Caco-2 (cell line): ENCODE results near the gene ODF4. TPM values are rescaled to one million over a fixed set of nuclear protein-coding genes. Genes with fewer than 3 reads are reported as not detected.

Experiments used
- BruUV-seq: library from RNA; stranded (reverse); fragments of 400-500 nt; replicated peaks from 2 replicates; lab custom pipeline; 2021; lab: Mats Ljungman, UMichigan
- CTCF ChIA-PET: fragments of 300-600 bp; sonication (Branson Sonifier 250); formaldehyde crosslinking; loops from one replicate; lab custom pipeline; 2022; ENCODE audit warnings: antibody characterized with exemption; lab: Charles Lee
- POLR2A ChIA-PET: fragments of 300-600 bp; sonication (Branson Sonifier 250); formaldehyde crosslinking; loops from one replicate; lab custom pipeline; 2022; ENCODE audit warnings: antibody characterized with exemption; lab: Charles Lee
- DNase-seq, 2 experiments: peaks; one replicate each; pipeline versions ENCODE4 v3.0.0 to v3.0.0-alpha.2; 2020 to 2022
- H3K27me3 ChIP-seq: replicated peaks from 2 replicates; pipeline ENCODE4 v1.6.0; 2011; ENCODE audit warnings: low read length; ENCODE audit not compliant: control insufficient read depth, insufficient read depth
- H3K36me3 ChIP-seq: 2 replicates; pipeline ENCODE4 v1.5.1; 2011; ENCODE audit warnings: low read length; ENCODE audit not compliant: control insufficient read depth, insufficient read depth
- H3K4me1 ChIP-seq: fragments of 250-450 bp; sonication (Bioruptor Pico); 2 replicates; pipeline ENCODE4 v1.5.1; 2020; ENCODE audit warnings: mild to moderate bottlenecking
- H3K4me3 ChIP-seq: 2 replicates; pipeline ENCODE4 v1.5.1; 2011; ENCODE audit warnings: low read depth, mild to moderate bottlenecking, control low read depth, low read length
- H3K9me3 ChIP-seq: fragments of 250-450 bp; sonication (Bioruptor Pico); 2 replicates; pipeline ENCODE4 v1.5.1; 2020; ENCODE audit warnings: mild to moderate bottlenecking, moderate library complexity
- H3K27ac Mint-ChIP-seq: one replicate; pipeline ENCODE4 v1.8.0; 2022; ENCODE audit warnings: mixed read lengths; ENCODE audit not compliant: unreplicated experiment
- H3K27me3 Mint-ChIP-seq: one replicate; pipeline ENCODE4 v1.8.0; 2022; ENCODE audit warnings: mixed read lengths; ENCODE audit not compliant: insufficient read depth, unreplicated experiment
- H3K36me3 Mint-ChIP-seq: one replicate; pipeline ENCODE4 v1.8.0; 2022; ENCODE audit warnings: mild to moderate bottlenecking, mixed read lengths; ENCODE audit not compliant: insufficient read depth, unreplicated experiment
- H3K4me1 Mint-ChIP-seq: one replicate; pipeline ENCODE4 v1.8.0; 2022; ENCODE audit warnings: low read depth, mixed read lengths; ENCODE audit not compliant: unreplicated experiment
- H3K4me3 Mint-ChIP-seq: one replicate; pipeline ENCODE4 v1.8.0; 2022; ENCODE audit warnings: mild to moderate bottlenecking, moderate library complexity, mixed read lengths; ENCODE audit not compliant: unreplicated experiment
- H3K9me3 Mint-ChIP-seq: one replicate; pipeline ENCODE4 v1.8.0; 2022; ENCODE audit warnings: mixed read lengths; ENCODE audit not compliant: unreplicated experiment
- intact Hi-C: fragments of 100-400 bp; cut with micrococcal nuclease; formaldehyde crosslinking; loops from one replicate; pipeline ENCODE4 v1.10.0; 2022; ENCODE audit not compliant: unreplicated experiment
- total RNA-seq: library from RNA; stranded (reverse); gene quantifications from 2 replicates; pipeline ENCODE4 v1.2.3, GENCODE V29; 2022
- TF ChIP-seq, protein P1 (sequence below), 2 experiments: fragments of 200-600 bp in 1 of 2; IDR thresholded peaks; 1 replicate in 1 of 2; 2 replicates in 1 of 2; pipeline versions ENCODE4 v1.5.1 to v1.8.0; 2011 to 2022; ENCODE audit warnings: antibody characterized with exemption in 1 of 2, control low read depth in 1 of 2, inconsistent platforms in 1 of 2, low read depth in 1 of 2, low read length in 1 of 2, mild to moderate bottlenecking in 1 of 2, moderate library complexity in 1 of 2; ENCODE audit not compliant: insufficient read depth in 1 of 2, severe bottlenecking in 1 of 2, unreplicated experiment in 1 of 2

ODF4 gene
- total RNA-seq, 1 experiment from 2014 or later: not detected

DNA sequence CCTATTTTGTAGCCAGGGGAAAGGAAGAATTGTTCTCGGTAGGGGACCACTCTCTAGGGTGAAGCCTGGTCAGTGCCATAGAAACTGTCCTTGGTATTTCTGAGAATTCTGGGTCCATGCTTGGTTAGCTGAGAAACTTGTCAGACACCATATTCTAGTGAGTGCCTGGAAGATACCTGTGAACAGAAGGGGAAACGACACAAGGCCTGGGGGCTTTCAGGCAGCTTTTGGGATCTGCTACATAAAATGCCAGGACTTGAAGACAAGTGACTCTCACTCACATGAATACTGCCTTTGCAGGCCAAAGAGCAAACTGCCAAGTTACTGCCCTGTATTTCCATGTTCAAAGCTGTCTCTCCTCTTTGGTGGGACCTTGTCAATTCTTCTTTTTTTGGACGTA lies 18.3 kb downstream of the ODF4 start:
- ChIA-PET CTCF (no interaction called here), POLR2A (interaction anchor here (0.7 kb wide), 1 partner anchor 516 kb away, joined by 3 read pairs; no protein-coding TSS in a partner anchor)
- H3K27ac Mint-ChIP-seq: no peak overlapping the region
- H3K4me1 Mint-ChIP-seq: peaks cover 10% of the 10 kb centered on the region
- H3K9me3 Mint-ChIP-seq: no peaks in the 10 kb centered on the region
- H3K4me3 Mint-ChIP-seq: no peak overlapping the region
- DNase-seq: no peak
- peaks cover 3% of the 10 kb centered on the region for H3K27me3 Mint-ChIP-seq
- no peaks in the 10 kb centered on the region for H3K9me3 ChIP-seq
- H3K36me3 Mint-ChIP-seq: no peaks in the 10 kb centered on the region
- intact Hi-C loops: no loop called here
- no peaks in the 10 kb centered on the region for H3K27me3 ChIP-seq
- BruUV-seq: no TSS peak
- TF ChIP-seq, protein P1, sequence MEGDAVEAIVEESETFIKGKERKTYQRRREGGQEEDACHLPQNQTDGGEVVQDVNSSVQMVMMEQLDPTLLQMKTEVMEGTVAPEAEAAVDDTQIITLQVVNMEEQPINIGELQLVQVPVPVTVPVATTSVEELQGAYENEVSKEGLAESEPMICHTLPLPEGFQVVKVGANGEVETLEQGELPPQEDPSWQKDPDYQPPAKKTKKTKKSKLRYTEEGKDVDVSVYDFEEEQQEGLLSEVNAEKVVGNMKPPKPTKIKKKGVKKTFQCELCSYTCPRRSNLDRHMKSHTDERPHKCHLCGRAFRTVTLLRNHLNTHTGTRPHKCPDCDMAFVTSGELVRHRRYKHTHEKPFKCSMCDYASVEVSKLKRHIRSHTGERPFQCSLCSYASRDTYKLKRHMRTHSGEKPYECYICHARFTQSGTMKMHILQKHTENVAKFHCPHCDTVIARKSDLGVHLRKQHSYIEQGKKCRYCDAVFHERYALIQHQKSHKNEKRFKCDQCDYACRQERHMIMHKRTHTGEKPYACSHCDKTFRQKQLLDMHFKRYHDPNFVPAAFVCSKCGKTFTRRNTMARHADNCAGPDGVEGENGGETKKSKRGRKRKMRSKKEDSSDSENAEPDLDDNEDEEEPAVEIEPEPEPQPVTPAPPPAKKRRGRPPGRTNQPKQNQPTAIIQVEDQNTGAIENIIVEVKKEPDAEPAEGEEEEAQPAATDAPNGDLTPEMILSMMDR (IDR thresholded peaks at IDR 0.05; ENCODE audit: insufficient read depth in 1 of 2, low read depth in 1 of 2, low read length in 1 of 2, severe bottlenecking in 1 of 2, unreplicated experiment in 1 of 2): no peak
- no peak overlapping the region for H3K4me3 ChIP-seq
- no peaks in the 10 kb centered on the region for H3K36me3 ChIP-seq
- H3K4me1 ChIP-seq: no peaks in the 10 kb centered on the region

DNA sequence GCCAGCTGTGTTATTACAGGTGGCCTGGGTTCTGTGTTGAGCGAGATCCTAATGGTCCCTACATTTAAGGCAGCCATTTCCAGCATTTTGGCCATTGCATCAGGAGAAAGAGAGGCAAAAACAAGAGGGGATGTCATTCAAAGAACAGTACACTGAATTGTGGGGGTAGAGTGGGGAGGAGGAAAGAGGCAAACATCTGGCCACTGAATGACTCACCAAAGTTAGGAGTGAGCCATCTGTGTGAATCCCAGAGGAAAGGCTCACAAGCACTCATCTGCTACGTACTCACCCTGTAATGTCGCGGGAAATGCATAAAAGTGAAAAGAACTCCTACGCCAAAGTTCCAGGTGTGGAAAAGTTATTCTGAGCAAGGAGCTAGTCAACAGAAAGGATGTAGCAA lies 20.1 kb downstream of the ODF4 start:
- intact Hi-C loops: no loop called here
- ChIA-PET CTCF (no interaction called here), POLR2A (no interaction called here)
- no peak overlapping the region for H3K27ac Mint-ChIP-seq
- no peak overlapping the region for H3K4me3 ChIP-seq
- H3K4me3 Mint-ChIP-seq: no peak overlapping the region
- H3K36me3 Mint-ChIP-seq: no peaks in the 10 kb centered on the region
- H3K27me3 ChIP-seq: no peaks in the 10 kb centered on the region
- no peaks in the 10 kb centered on the region for H3K4me1 ChIP-seq
- peaks cover 10% of the 10 kb centered on the region for H3K4me1 Mint-ChIP-seq
- TF ChIP-seq, protein P1 (IDR thresholded peaks at IDR 0.05; ENCODE audit: insufficient read depth in 1 of 2, low read depth in 1 of 2, low read length in 1 of 2, severe bottlenecking in 1 of 2, unreplicated experiment in 1 of 2): no peak
- no peaks in the 10 kb centered on the region for H3K9me3 ChIP-seq
- H3K27me3 Mint-ChIP-seq: peaks cover 3% of the 10 kb centered on the region
- BruUV-seq: no TSS peak
- DNase-seq: no peak
- no peaks in the 10 kb centered on the region for H3K9me3 Mint-ChIP-seq
- H3K36me3 ChIP-seq: no peaks in the 10 kb centered on the region

DNA sequence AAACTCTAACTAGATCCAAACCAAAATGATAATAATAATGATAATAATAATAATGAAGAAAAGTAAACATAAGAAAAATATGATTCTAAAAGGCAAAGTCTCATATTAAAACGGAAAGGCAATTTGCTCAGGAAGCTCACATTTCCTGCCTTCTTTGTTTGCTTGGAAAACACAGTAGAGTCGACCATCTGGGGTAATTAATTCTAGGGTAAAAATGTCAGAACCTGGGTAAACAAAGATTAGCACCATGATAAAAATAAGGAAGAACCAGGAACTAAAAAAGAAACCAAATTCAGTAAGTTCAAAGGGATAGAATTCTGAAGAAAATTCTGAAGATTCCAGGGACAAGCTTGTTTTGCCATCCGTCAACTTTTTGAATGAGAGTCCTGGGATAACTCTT lies 20.6 kb downstream of the ODF4 start:
- H3K4me1 ChIP-seq: no peaks in the 10 kb centered on the region
- intact Hi-C loops: no loop called here
- Mint-ChIP-seq H3K36me3 (no peaks in the 10 kb centered on the region), H3K9me3 (no peaks in the 10 kb centered on the region), H3K27ac (no peak overlapping the region), H3K4me3 (no peak overlapping the region), H3K4me1 (peaks cover 10% of the 10 kb centered on the region), H3K27me3 (peaks cover 3% of the 10 kb centered on the region)
- DNase-seq: no peak
- H3K36me3 ChIP-seq: no peaks in the 10 kb centered on the region
- TF ChIP-seq, protein P1 (IDR thresholded peaks at IDR 0.05; ENCODE audit: insufficient read depth in 1 of 2, low read depth in 1 of 2, low read length in 1 of 2, severe bottlenecking in 1 of 2, unreplicated experiment in 1 of 2): no peak
- ChIA-PET POLR2A (no interaction called here), CTCF (no interaction called here)
- H3K27me3 ChIP-seq: no peaks in the 10 kb centered on the region
- no peaks in the 10 kb centered on the region for H3K9me3 ChIP-seq
- no peak overlapping the region for H3K4me3 ChIP-seq
- BruUV-seq: no TSS peak
